DOHH2 (cell line): ENCODE measurements around the gene DDN.

Experiments used
- EZH2phosphoT487 ChIP-seq: fragments of 200-600 bp; sonication (generic); IDR thresholded peaks from 2 replicates; pipeline ENCODE4 v1.6.1; 2017; ENCODE audit warnings: borderline replicate concordance, mild to moderate bottlenecking, antibody characterized with exemption, low read length, moderate library complexity, mixed read lengths
- TF ChIP-seq, protein P1 (sequence below): fragments of 200-600 bp; sonication (generic); IDR thresholded peaks from one replicate; pipeline ENCODE4 v1.5.1; 2014; ENCODE audit warnings: antibody characterized with exemption, mild to moderate bottlenecking, low read depth, low read length; ENCODE audit not compliant: poor library complexity, severe bottlenecking

DNA sequence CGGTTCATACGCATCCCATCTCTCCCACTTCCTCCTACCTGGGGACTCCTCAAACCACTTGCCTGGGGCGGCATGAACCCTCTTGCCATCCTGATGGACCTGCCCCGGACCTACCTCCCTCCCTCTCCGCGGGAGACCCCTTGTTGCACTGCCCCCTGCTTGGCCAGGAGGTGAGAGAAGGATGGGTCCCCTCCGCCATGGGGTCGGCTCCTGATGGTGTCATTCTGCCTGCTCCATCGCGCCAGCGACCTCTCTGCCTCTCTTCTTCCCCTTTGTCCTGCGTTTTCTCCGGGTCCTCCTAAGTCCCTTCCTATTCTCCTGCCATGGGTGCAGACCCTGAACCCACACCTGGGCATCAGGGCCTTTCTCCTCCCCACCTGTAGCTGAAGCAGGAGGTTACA lies 17.4 kb downstream of the DDN start:
- TF ChIP-seq, protein P1, sequence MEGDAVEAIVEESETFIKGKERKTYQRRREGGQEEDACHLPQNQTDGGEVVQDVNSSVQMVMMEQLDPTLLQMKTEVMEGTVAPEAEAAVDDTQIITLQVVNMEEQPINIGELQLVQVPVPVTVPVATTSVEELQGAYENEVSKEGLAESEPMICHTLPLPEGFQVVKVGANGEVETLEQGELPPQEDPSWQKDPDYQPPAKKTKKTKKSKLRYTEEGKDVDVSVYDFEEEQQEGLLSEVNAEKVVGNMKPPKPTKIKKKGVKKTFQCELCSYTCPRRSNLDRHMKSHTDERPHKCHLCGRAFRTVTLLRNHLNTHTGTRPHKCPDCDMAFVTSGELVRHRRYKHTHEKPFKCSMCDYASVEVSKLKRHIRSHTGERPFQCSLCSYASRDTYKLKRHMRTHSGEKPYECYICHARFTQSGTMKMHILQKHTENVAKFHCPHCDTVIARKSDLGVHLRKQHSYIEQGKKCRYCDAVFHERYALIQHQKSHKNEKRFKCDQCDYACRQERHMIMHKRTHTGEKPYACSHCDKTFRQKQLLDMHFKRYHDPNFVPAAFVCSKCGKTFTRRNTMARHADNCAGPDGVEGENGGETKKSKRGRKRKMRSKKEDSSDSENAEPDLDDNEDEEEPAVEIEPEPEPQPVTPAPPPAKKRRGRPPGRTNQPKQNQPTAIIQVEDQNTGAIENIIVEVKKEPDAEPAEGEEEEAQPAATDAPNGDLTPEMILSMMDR: no peak
- 0 out of 2 replicates have a peak, but pooled peaks have one; percentile 11 for TF ChIP-seq EZH2phosphoT487
